ENCODE measurements around the gene THADA.

Gene THADA

GRCh38 chr2:43445781-43446180, 150.1 kb downstream of the THADA start:
- no peak for DNase-seq (ENCODE audit: low read depth, low spot score)

GRCh38 chr2:43444989-43445645, 150.7 kb downstream of the THADA start:
- peak; percentile 50 for DNase-seq (ENCODE audit: low read depth, low spot score)

- DNase-seq (ENCODE audit: low read depth, low spot score): no peak
Observed at GRCh38 chr2:43443282-43443681, 152.6 kb downstream of the THADA start.

- no peak for DNase-seq (ENCODE audit: low read depth, low spot score)
Observed at GRCh38 chr2:43441195-43441594, 154.6 kb downstream of the THADA start.

GRCh38 chr2:43438858-43439655, 156.8 kb downstream of the THADA start:
- no peak for DNase-seq (ENCODE audit: low read depth, low spot score)

- no peak for DNase-seq (ENCODE audit: low read depth, low spot score)
Observed at GRCh38 chr2:43438342-43438741, 157.5 kb downstream of the THADA start.

GRCh38 chr2:43437363-43437762, 158.5 kb downstream of the THADA start:
- DNase-seq (ENCODE audit: low read depth, low spot score): no peak

GRCh38 chr2:43436431-43436830, 159.4 kb downstream of the THADA start:
- no peak for DNase-seq (ENCODE audit: low read depth, low spot score)

GRCh38 chr2:43435746-43436145, 160.1 kb downstream of the THADA start:
- DNase-seq (ENCODE audit: low read depth, low spot score): no peak

- no peak for DNase-seq (ENCODE audit: low read depth, low spot score)
Observed at GRCh38 chr2:43430489-43430888, 165.3 kb downstream of the THADA start.

GRCh38 chr2:43429369-43429768, 166.5 kb downstream of the THADA start:
- DNase-seq (ENCODE audit: low read depth, low spot score): no peak

- DNase-seq (ENCODE audit: low read depth, low spot score): no peak
Observed at GRCh38 chr2:43427032-43427424, 168.8 kb downstream of the THADA start.

GRCh38 chr2:43426305-43427031, 169.4 kb downstream of the THADA start:
- DNase-seq (ENCODE audit: low read depth, low spot score): peak; percentile 38

- no peak for DNase-seq (ENCODE audit: low read depth, low spot score)
Observed at GRCh38 chr2:43425659-43426058, 170.2 kb downstream of the THADA start.

- no peak for DNase-seq (ENCODE audit: low read depth, low spot score)
Observed at GRCh38 chr2:43424262-43425207, 171.3 kb downstream of the THADA start.

- DNase-seq (ENCODE audit: low read depth, low spot score): no peak
Observed at GRCh38 chr2:43423941-43424261, 171.9 kb downstream of the THADA start.

GRCh38 chr2:43421194-43421593, 174.6 kb downstream of the THADA start:
- no peak for DNase-seq (ENCODE audit: low read depth, low spot score)

GRCh38 chr2:43420389-43420801, 175.4 kb downstream of the THADA start:
- no peak for DNase-seq (ENCODE audit: low read depth, low spot score)

- no peak for DNase-seq (ENCODE audit: low read depth, low spot score)
Observed at GRCh38 chr2:43419876-43420275, 176.0 kb downstream of the THADA start.

- no peak for DNase-seq (ENCODE audit: low read depth, low spot score)
Observed at GRCh38 chr2:43419243-43419642, 176.6 kb downstream of the THADA start.

GRCh38 chr2:43418680-43419079, 177.2 kb downstream of the THADA start:
- no peak for DNase-seq (ENCODE audit: low read depth, low spot score)

GRCh38 chr2:43417300-43417699, 178.5 kb downstream of the THADA start:
- DNase-seq (ENCODE audit: low read depth, low spot score): no peak

Measured in brain pericyte (primary cell).